Ishikawa (cell line): ENCODE measurements around the gene ADCY5.
A peak's percentile ranks its signal among the peaks of the same experiment; 100 is the strongest.

Source experiments
- CEBPB ChIP-seq: IDR thresholded peaks from 2 replicates; pipeline ENCODE4 v1.6.1; 2012
- CREB1 ChIP-seq: IDR thresholded peaks from 2 replicates; pipeline ENCODE4 v1.6.1; 2012; ENCODE audit warnings: low read depth
- EGR1 ChIP-seq: IDR thresholded peaks from 2 replicates; pipeline ENCODE4 v1.6.1; 2012
- EP300 ChIP-seq: IDR thresholded peaks from 2 replicates; pipeline ENCODE4 v1.6.1; 2012; ENCODE audit warnings: borderline replicate concordance
- FOXM1 ChIP-seq: IDR thresholded peaks from 2 replicates; pipeline ENCODE4 v1.6.1; 2012; ENCODE audit warnings: low read depth, borderline replicate concordance
- MAX ChIP-seq: IDR thresholded peaks from 2 replicates; pipeline ENCODE4 v1.6.1; 2012
- NFIC ChIP-seq: IDR thresholded peaks from 2 replicates; pipeline ENCODE4 v1.6.1; 2012
- RAD21 ChIP-seq: IDR thresholded peaks from 2 replicates; pipeline ENCODE4 v1.6.1; 2012; ENCODE audit warnings: low read depth
- REST ChIP-seq: IDR thresholded peaks from 2 replicates; pipeline ENCODE4 v1.6.1; 2012; ENCODE audit warnings: low read depth, mild to moderate bottlenecking
- TAF1 ChIP-seq: IDR thresholded peaks from 2 replicates; pipeline ENCODE4 v1.6.1; 2012; ENCODE audit warnings: low read depth, mild to moderate bottlenecking
- TCF12 ChIP-seq: IDR thresholded peaks from 2 replicates; pipeline ENCODE4 v1.6.1; 2012; ENCODE audit warnings: low read depth
- TEAD4 ChIP-seq: IDR thresholded peaks from 2 replicates; pipeline ENCODE4 v1.6.1; 2012
- USF1 ChIP-seq: IDR thresholded peaks from 2 replicates; pipeline ENCODE4 v1.6.1; 2012
- YY1 ChIP-seq: IDR thresholded peaks from 2 replicates; pipeline ENCODE4 v1.6.1; 2012; ENCODE audit warnings: low read depth
- ZBTB7A ChIP-seq: IDR thresholded peaks from 2 replicates; pipeline ENCODE4 v1.6.1; 2012; ENCODE audit warnings: low read depth

Gene ADCY5

GRCh38 chr3:123349566-123350435 lies 99.1 kb downstream of the ADCY5 start:
- TF ChIP-seq TCF12 (no peak), TEAD4 (no peak), USF1 (no peak), TAF1 (no peak), ZBTB7A (no peak), CREB1 (no peak)

GRCh38 chr3:123349201-123349535 lies 99.7 kb downstream of the ADCY5 start:
- TF ChIP-seq EP300 (no peak), FOXM1 (no peak), ZBTB7A (no peak), USF1 (no peak), REST (peak; percentile 52; the same call in 1 of the 2 replicates)

- TF ChIP-seq REST, result no peak
- TF ChIP-seq TAF1, result no peak
- no peak for TF ChIP-seq TEAD4
- TF ChIP-seq RAD21, result no peak
- no peak for TF ChIP-seq USF1
- no peak for TF ChIP-seq ZBTB7A
- TF ChIP-seq CREB1, result no peak
- TF ChIP-seq NFIC, result no peak
- TF ChIP-seq MAX, result no peak
- no peak for TF ChIP-seq EGR1
- no peak for TF ChIP-seq FOXM1
- no peak for TF ChIP-seq YY1
- TF ChIP-seq TCF12, result no peak
- no peak for TF ChIP-seq EP300
Measured at GRCh38 chr3:123348471-123349200, 100.3 kb downstream of the ADCY5 start.

- TF ChIP-seq FOXM1, result no peak
- no peak for TF ChIP-seq YY1
- TF ChIP-seq CEBPB, result no peak
- TF ChIP-seq TAF1, result no peak
- TF ChIP-seq MAX, result no peak
- no peak for TF ChIP-seq USF1
- no peak for TF ChIP-seq TCF12
- no peak for TF ChIP-seq CREB1
- TF ChIP-seq NFIC, result no peak
- no peak for TF ChIP-seq EP300
- no peak for TF ChIP-seq EGR1
- no peak for TF ChIP-seq TEAD4
- TF ChIP-seq REST, result no peak
- no peak for TF ChIP-seq RAD21
Measured at GRCh38 chr3:123347691-123348264, 101.1 kb downstream of the ADCY5 start.
